ENCODE measurements around the gene ACAP2. TPM values are rescaled to one million over a fixed set of nuclear protein-coding genes. Genes with fewer than 3 reads are reported as not detected.

Gene ACAP2
- polyA plus RNA-seq, 2 of the 4 experiments (the other 2 are of a cell fraction): 7.8 to 26.0 TPM

DNA sequence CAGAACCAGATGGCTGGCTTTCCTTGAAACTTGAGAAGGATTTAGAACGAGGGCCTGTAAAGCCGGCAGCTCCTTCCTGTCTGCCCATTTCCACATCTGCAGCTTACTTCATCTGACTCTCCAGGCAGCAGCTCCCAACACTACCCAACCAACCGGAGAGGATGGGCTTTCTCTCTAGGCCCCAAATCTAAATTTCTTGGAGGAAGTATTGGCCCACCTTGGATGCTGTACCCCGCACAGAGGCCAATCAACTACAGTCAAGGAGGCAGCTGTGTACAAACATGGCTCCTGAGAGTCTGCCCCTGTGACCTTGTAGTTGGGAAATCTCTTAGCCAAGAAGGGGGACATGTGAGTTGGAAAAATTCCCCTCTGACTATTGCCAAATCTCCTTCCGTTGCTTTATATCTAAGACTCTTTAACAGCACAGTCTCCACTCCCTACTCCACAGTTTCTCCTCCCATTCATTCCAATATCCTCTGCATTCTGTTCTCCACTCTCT is 8.0 kb upstream of the ACAP2 start:
- no peak for FAIRE-seq
- no peak overlapping the region for H3K27ac ChIP-seq
- H3K4me1 ChIP-seq: no peaks in the 10 kb centered on the region
- ChIA-PET POLR2A (no interaction called here), CTCF (no interaction called here)
- no peaks in the 10 kb centered on the region for H3K9me3 ChIP-seq
- H3K4me2 ChIP-seq: no peak overlapping the region
- 70% methylated on average over 5 of the region's 5 CpGs for WGBS (ENCODE audit: missing lambda C conversion rate)
- no peak for DNase-seq (ENCODE audit: low read depth in 1 of 2, low spot score in 1 of 2)
- ATAC-seq: no peak
- no peak overlapping the region for H3K4me3 ChIP-seq
- no peak for TF ChIP-seq POLR2AphosphoS2 (conservative IDR thresholded peaks at IDR 0.05; ENCODE audit: low read length)
- TF ChIP-seq, protein P1, sequence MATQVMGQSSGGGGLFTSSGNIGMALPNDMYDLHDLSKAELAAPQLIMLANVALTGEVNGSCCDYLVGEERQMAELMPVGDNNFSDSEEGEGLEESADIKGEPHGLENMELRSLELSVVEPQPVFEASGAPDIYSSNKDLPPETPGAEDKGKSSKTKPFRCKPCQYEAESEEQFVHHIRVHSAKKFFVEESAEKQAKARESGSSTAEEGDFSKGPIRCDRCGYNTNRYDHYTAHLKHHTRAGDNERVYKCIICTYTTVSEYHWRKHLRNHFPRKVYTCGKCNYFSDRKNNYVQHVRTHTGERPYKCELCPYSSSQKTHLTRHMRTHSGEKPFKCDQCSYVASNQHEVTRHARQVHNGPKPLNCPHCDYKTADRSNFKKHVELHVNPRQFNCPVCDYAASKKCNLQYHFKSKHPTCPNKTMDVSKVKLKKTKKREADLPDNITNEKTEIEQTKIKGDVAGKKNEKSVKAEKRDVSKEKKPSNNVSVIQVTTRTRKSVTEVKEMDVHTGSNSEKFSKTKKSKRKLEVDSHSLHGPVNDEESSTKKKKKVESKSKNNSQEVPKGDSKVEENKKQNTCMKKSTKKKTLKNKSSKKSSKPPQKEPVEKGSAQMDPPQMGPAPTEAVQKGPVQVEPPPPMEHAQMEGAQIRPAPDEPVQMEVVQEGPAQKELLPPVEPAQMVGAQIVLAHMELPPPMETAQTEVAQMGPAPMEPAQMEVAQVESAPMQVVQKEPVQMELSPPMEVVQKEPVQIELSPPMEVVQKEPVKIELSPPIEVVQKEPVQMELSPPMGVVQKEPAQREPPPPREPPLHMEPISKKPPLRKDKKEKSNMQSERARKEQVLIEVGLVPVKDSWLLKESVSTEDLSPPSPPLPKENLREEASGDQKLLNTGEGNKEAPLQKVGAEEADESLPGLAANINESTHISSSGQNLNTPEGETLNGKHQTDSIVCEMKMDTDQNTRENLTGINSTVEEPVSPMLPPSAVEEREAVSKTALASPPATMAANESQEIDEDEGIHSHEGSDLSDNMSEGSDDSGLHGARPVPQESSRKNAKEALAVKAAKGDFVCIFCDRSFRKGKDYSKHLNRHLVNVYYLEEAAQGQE (IDR thresholded peaks at IDR 0.05): no peak
- TF ChIP-seq, protein P2, sequence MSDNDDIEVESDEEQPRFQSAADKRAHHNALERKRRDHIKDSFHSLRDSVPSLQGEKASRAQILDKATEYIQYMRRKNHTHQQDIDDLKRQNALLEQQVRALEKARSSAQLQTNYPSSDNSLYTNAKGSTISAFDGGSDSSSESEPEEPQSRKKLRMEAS (IDR thresholded peaks at IDR 0.05): no peak
- TF ChIP-seq SMC3 (IDR thresholded peaks at IDR 0.05): no peak
- TF ChIP-seq JUNB (IDR thresholded peaks at IDR 0.05): no peak
- TF ChIP-seq EP300 (IDR thresholded peaks at IDR 0.05): no peak
- TF ChIP-seq, protein P3, sequence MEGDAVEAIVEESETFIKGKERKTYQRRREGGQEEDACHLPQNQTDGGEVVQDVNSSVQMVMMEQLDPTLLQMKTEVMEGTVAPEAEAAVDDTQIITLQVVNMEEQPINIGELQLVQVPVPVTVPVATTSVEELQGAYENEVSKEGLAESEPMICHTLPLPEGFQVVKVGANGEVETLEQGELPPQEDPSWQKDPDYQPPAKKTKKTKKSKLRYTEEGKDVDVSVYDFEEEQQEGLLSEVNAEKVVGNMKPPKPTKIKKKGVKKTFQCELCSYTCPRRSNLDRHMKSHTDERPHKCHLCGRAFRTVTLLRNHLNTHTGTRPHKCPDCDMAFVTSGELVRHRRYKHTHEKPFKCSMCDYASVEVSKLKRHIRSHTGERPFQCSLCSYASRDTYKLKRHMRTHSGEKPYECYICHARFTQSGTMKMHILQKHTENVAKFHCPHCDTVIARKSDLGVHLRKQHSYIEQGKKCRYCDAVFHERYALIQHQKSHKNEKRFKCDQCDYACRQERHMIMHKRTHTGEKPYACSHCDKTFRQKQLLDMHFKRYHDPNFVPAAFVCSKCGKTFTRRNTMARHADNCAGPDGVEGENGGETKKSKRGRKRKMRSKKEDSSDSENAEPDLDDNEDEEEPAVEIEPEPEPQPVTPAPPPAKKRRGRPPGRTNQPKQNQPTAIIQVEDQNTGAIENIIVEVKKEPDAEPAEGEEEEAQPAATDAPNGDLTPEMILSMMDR (IDR thresholded peaks at IDR 0.05): no peak
- TF ChIP-seq JUN (IDR thresholded peaks at IDR 0.05): no peak
- TF ChIP-seq EHMT2 (IDR thresholded peaks at IDR 0.05; ENCODE audit: low read depth): no peak
- TF ChIP-seq MAZ (IDR thresholded peaks at IDR 0.05; ENCODE audit: borderline replicate concordance, low read depth, low read length): no peak
- no peak for TF ChIP-seq RNF2 (IDR thresholded peaks at IDR 0.05; ENCODE audit: borderline replicate concordance, low read depth)
- TF ChIP-seq, protein P4, sequence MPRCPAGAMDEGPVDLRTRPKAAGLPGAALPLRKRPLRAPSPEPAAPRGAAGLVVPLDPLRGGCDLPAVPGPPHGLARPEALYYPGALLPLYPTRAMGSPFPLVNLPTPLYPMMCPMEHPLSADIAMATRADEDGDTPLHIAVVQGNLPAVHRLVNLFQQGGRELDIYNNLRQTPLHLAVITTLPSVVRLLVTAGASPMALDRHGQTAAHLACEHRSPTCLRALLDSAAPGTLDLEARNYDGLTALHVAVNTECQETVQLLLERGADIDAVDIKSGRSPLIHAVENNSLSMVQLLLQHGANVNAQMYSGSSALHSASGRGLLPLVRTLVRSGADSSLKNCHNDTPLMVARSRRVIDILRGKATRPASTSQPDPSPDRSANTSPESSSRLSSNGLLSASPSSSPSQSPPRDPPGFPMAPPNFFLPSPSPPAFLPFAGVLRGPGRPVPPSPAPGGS (IDR thresholded peaks at IDR 0.05): no peak
- no peak for TF ChIP-seq RCOR1 (IDR thresholded peaks at IDR 0.05; ENCODE audit: low read depth, low read length)
- no peak for TF ChIP-seq FOXS1 (CRISPR knock-in tag; IDR thresholded peaks at IDR 0.05)
- TF ChIP-seq, protein P5, sequence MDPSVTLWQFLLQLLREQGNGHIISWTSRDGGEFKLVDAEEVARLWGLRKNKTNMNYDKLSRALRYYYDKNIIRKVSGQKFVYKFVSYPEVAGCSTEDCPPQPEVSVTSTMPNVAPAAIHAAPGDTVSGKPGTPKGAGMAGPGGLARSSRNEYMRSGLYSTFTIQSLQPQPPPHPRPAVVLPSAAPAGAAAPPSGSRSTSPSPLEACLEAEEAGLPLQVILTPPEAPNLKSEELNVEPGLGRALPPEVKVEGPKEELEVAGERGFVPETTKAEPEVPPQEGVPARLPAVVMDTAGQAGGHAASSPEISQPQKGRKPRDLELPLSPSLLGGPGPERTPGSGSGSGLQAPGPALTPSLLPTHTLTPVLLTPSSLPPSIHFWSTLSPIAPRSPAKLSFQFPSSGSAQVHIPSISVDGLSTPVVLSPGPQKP (IDR thresholded peaks at IDR 0.05; ENCODE audit: low read depth, low read length): no peak
- TF ChIP-seq HEYL (CRISPR knock-in tag; IDR thresholded peaks at IDR 0.05): no peak
- TF ChIP-seq POLR2A (IDR thresholded peaks at IDR 0.05; ENCODE audit: low read length): no peak
- TF ChIP-seq HOXB13 (CRISPR knock-in tag; IDR thresholded peaks at IDR 0.05; ENCODE audit: low read depth): no peak
- no peak for TF ChIP-seq HOXB5 (CRISPR knock-in tag; IDR thresholded peaks at IDR 0.05)
- TF ChIP-seq NR3C1 (IDR thresholded peaks at IDR 0.05): no peak

Data from A549 (cell line).